Activated CD4-positive, alpha-beta T cell treated with anti-CD3 and anti-CD28 coated beads, Interleukin-2, amount 10 ng/mL, durations not matched to agents 7 days and 5 days (primary cell): ENCODE results near the gene NELL1. TPM values are rescaled to one million over a fixed set of nuclear protein-coding genes. Genes with fewer than 3 reads are reported as not detected.

Experiments used
- CTCF ChIA-PET: fragments of 350-600 bp; sonication (Branson Sonifier 250); formaldehyde crosslinking; loops from one replicate; lab custom pipeline; 2021; ENCODE audit warnings: antibody characterized with exemption; lab: Charles Lee
- POLR2A ChIA-PET: fragments of 350-600 bp; sonication (Branson Sonifier 250); formaldehyde crosslinking; loops from one replicate; lab custom pipeline; 2021; ENCODE audit warnings: antibody characterized with exemption; lab: Charles Lee
- DNase-seq: peaks from one replicate; pipeline ENCODE4 v3.0.0-alpha.2; 2020
- H3K27ac Mint-ChIP-seq: one replicate; pipeline ENCODE4 v1.8.0; 2021; ENCODE audit warnings: mild to moderate bottlenecking, moderate library complexity, mixed read lengths
- H3K27me3 Mint-ChIP-seq: one replicate; pipeline ENCODE4 v1.8.0; 2021; ENCODE audit warnings: mixed read lengths
- H3K36me3 Mint-ChIP-seq: one replicate; pipeline ENCODE4 v1.8.0; 2021; ENCODE audit warnings: low read depth, mixed read lengths
- H3K4me1 Mint-ChIP-seq: one replicate; pipeline ENCODE4 v1.8.0; 2021; ENCODE audit warnings: mixed read lengths
- H3K4me3 Mint-ChIP-seq: one replicate; pipeline ENCODE4 v1.8.0; 2021; ENCODE audit warnings: mild to moderate bottlenecking, moderate library complexity, mixed read lengths
- H3K9me3 Mint-ChIP-seq: one replicate; pipeline ENCODE4 v1.8.0; 2021; ENCODE audit warnings: mixed read lengths
- total RNA-seq, 2 experiments: library from RNA; stranded (reverse); gene quantifications; one replicate each; pipeline ENCODE4 v1.2.3, GENCODE V29; 2021

The NELL1 gene
- total RNA-seq, 2 experiments from 2014 or later, result not detected

DNA sequence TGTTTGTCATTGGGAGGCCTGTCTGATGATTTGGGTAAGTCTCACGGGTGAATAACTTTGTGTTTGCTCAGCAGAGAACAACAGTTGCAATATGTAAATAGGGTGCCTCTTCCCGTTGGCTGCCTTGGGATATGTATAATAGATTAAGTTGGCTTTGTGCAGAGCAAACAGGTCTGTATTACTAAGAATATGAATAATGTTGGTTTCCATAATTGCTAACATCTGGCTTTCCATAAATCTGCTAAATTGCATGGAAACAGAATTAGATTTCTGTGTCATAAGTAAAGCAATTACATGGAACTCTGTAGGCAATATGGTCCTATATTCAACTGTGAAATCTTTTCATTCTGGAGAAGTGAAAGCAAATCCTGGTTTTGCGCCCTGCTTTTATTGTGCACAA lies 887.5 kb downstream of the NELL1 start:
- H3K4me3 Mint-ChIP-seq, result no peak overlapping the region
- H3K27me3 Mint-ChIP-seq, result no peaks in the 10 kb centered on the region
- no peaks in the 10 kb centered on the region for H3K36me3 Mint-ChIP-seq
- H3K4me1 Mint-ChIP-seq, result no peaks in the 10 kb centered on the region
- CTCF ChIA-PET, result no interaction called here
- POLR2A ChIA-PET, result no interaction called here
- no peak for DNase-seq
- H3K27ac Mint-ChIP-seq, result no peak overlapping the region
- H3K9me3 Mint-ChIP-seq, result peaks cover 2% of the 10 kb centered on the region

DNA sequence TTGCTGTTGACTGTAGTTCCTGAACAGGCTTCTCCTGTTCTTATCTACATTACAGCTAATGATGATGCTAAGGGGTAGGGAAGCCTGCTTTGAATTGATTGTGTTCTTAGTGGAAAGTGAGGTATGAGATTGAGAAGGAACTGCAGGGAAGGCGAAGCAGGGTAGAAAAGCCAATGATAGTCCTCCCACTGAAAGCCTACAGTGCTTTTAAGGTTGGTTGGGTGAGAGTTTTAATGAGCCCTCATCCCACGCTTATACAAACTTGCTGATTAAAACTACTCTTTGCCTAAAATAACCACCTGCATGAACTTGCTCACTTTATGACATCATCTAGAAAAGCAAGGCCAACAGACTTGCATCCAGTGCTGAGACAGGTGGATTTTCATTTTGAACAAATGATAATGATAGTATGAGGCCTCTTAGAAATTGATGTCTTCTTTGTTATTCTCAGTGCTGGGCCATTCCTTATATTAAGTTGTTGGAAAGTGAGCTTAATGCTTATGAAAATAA lies 891.1 kb downstream of the NELL1 start:
- CTCF ChIA-PET, result no interaction called here
- Mint-ChIP-seq H3K27me3 (no peaks in the 10 kb centered on the region), H3K9me3 (peaks cover 2% of the 10 kb centered on the region), H3K4me1 (no peaks in the 10 kb centered on the region), H3K36me3 (no peaks in the 10 kb centered on the region), H3K27ac (no peak overlapping the region), H3K4me3 (no peak overlapping the region)
- DNase-seq, result no peak
- POLR2A ChIA-PET, result no interaction called here

DNA sequence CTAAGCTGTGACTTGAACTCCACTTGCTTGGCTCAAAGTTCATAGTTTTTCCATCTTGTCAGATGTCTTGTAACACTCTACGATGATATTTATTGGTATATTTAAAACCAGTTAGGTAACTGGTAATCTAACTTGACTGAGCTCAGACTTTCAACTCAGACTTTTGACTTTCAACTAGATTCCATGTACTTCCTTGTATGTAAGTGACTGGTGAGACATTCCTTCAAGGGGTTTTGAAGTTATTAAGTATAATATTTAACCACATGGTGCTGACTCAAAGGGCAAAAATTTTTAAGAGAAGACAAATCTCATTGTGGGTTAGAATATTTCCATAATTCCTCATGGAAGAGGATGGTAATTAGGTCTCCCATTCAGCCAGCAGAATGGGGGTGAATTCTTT lies 892.2 kb downstream of the NELL1 start:
- ChIA-PET CTCF (interaction anchor here (0.6 kb wide), 1 partner anchor 106 kb away, joined by 3 read pairs; no protein-coding TSS in a partner anchor), POLR2A (no interaction called here)
- Mint-ChIP-seq H3K27ac (no peak overlapping the region), H3K27me3 (no peaks in the 10 kb centered on the region), H3K4me3 (no peak overlapping the region), H3K9me3 (no peaks in the 10 kb centered on the region), H3K36me3 (no peaks in the 10 kb centered on the region), H3K4me1 (no peaks in the 10 kb centered on the region)
- no peak for DNase-seq

DNA sequence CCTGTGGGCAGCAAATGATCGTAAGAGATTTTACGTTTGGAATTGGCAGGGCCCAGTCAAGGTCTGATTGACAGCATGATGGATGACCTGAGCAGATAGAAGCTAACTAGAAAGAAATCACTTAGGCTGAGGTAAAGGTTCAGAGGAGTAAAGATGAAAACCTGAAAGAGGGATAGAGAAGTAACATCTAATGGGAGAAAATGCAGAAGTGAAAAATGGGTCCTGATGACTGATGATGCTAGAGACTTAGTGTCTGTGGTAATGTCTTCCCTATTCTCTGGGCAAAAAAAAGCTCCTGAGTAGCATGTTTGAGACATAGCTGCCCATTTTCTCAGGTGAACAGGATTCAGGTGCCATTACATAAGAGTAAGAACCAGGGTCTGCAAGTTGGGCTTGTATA lies 894.7 kb downstream of the NELL1 start:
- Mint-ChIP-seq H3K4me3 (no peak overlapping the region), H3K4me1 (no peaks in the 10 kb centered on the region), H3K36me3 (no peaks in the 10 kb centered on the region), H3K27me3 (no peaks in the 10 kb centered on the region), H3K27ac (no peak overlapping the region), H3K9me3 (no peaks in the 10 kb centered on the region)
- POLR2A ChIA-PET, result no interaction called here
- DNase-seq, result no peak
- CTCF ChIA-PET, result no interaction called here

DNA sequence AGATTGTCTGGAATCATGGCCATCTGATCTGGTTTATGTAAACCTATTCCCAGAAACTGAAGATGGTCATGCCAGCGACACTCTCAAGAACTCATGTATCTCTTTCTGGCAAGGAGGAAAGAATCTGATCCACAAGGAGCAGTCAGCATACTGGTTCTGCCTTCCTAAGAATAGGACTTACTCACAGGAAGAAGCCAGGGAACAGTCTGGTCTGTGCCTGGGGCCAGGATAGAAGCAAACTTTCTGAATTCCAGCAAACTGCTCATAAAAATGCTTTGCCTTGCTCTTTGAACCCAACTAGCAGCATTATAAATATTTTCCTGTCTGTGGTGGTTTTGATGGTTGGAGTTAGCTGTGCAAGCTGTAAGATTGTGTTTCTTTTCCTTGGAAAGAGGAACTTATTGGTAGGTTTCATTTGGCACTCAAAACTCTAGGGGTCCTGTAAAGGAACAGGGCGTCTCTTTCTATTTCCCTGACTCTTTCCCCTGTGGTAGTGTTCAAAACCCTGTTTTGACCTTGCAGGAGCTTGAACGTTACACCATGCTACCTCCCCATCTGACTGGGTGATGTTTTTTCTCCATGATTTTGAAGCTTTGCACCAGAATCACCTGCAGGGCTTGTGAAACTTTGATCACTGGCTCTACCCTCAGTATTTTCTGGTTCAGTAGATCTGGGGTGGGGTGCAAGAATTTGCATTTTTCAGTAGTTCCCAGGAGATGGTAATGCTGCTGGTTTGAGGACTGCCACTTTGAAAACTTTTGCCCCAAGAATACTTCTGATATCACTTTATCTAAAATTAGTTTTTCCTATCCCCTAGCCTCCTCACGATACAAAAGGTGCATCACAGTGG lies 895.7 kb downstream of the NELL1 start:
- ChIA-PET POLR2A (no interaction called here), CTCF (no interaction called here)
- no peak overlapping the region for H3K27ac Mint-ChIP-seq
- no peaks in the 10 kb centered on the region for H3K36me3 Mint-ChIP-seq
- H3K27me3 Mint-ChIP-seq, result no peaks in the 10 kb centered on the region
- H3K4me3 Mint-ChIP-seq, result no peak overlapping the region
- DNase-seq, result no peak
- no peaks in the 10 kb centered on the region for H3K4me1 Mint-ChIP-seq
- no peaks in the 10 kb centered on the region for H3K9me3 Mint-ChIP-seq

DNA sequence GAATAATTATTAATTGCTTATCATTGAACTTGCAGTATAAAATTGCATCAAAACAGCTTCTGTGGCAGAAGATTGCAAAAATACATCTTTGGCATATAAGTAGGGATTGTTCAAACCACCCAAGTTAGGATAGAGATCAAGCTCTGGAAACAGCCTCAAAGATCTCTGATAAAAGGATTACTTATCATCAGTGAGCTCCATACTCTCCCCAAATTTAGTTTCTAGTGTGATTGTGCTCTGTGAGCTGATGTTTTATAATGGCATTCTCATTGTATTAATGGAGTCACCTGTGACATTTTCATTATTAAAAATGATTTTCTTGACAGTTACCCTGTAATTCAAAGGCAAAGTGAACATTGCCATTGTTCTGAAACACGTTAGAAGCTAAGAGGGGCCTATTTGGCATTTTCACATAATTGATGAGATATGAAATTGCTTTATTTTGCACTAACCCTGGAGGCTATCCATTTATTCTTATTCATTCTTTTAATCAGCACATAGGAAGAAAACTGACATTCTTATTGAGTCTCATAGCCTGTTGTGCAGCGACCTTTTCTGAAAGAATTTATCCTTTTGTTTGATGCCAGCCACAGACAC lies 897.2 kb downstream of the NELL1 start:
- H3K9me3 Mint-ChIP-seq, result no peaks in the 10 kb centered on the region
- H3K27me3 Mint-ChIP-seq, result no peaks in the 10 kb centered on the region
- no peak overlapping the region for H3K4me3 Mint-ChIP-seq
- ChIA-PET CTCF (no interaction called here), POLR2A (no interaction called here)
- DNase-seq, result no peak
- H3K27ac Mint-ChIP-seq, result no peak overlapping the region
- H3K4me1 Mint-ChIP-seq, result no peaks in the 10 kb centered on the region
- H3K36me3 Mint-ChIP-seq, result no peaks in the 10 kb centered on the region

DNA sequence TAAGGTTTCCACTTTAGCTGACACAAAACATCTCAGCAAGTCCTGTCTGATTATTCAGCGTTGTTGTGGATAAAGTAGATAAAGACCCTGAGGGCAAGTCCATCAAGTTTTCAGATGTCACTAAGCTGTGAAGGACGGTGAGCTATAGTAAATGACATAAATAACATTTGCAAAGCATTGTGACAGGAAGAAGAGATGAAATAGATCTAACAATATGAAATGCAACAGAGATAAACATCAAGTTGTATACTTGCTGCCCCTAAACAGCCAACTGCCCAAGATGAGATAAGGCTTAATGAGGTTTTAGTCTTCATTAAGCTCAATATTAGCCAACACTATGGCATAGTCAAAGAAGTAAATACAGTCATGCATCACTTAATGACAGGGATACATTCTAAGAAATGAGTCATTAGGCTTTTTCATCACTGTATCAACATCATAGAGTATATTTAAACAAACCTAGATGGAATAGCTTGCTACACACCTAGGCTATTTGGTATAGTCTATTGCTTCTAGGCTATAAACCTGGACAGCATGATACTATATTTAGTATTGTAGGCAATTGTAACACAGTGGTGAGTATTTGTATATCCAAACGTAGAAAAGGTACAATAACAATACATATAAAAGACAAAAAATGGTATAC lies 898.4 kb downstream of the NELL1 start:
- ChIA-PET CTCF (no interaction called here), POLR2A (no interaction called here)
- Mint-ChIP-seq H3K27ac (no peak overlapping the region), H3K36me3 (no peaks in the 10 kb centered on the region), H3K9me3 (no peaks in the 10 kb centered on the region), H3K27me3 (no peaks in the 10 kb centered on the region), H3K4me3 (no peak overlapping the region), H3K4me1 (no peaks in the 10 kb centered on the region)
- DNase-seq, result no peak

DNA sequence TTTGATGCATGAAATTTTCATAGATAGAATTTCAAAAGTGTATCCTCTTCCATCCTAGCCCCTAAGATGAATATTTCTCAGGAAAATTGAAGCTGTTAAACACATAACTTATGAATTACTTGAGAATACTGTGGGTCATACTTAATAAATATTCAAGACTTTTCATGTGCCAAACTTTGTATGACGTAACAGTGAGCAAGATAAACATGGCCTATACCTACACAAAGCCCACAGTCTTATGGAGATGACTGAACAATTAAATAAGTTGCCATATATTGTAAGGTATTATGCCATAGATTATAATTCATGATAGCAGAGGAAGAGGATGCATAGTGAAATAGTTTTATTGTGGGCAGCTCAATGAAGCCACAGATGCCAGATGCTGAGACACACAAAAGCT lies 902.8 kb downstream of the NELL1 start:
- no peak for DNase-seq
- Mint-ChIP-seq H3K9me3 (no peaks in the 10 kb centered on the region), H3K4me1 (no peaks in the 10 kb centered on the region), H3K27ac (no peak overlapping the region), H3K36me3 (no peaks in the 10 kb centered on the region), H3K4me3 (no peak overlapping the region), H3K27me3 (no peaks in the 10 kb centered on the region)
- ChIA-PET CTCF (no interaction called here), POLR2A (no interaction called here)

DNA sequence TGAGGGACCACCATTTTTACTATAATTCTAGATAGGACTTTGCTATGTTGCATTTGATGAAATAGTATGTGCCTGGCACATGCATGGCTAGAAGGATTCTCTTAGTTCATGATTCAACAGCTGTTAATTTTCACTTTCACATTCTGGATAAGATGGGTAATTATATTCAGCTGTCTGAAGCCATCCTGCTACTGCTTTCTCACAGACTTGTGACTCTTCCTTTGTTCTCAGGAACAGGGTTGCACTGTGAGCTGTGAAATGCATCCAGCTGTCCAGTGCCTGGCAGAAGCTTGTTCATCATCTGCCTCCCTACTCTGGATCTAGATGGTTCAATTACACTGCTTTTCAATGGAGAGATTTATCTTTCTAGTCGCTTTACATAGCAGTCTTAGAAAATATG lies 913.4 kb downstream of the NELL1 start:
- Mint-ChIP-seq H3K9me3 (peaks cover 2% of the 10 kb centered on the region), H3K4me3 (no peak overlapping the region), H3K27ac (no peak overlapping the region), H3K4me1 (no peaks in the 10 kb centered on the region), H3K36me3 (no peaks in the 10 kb centered on the region), H3K27me3 (no peaks in the 10 kb centered on the region)
- ChIA-PET CTCF (no interaction called here), POLR2A (no interaction called here)
- no peak for DNase-seq

DNA sequence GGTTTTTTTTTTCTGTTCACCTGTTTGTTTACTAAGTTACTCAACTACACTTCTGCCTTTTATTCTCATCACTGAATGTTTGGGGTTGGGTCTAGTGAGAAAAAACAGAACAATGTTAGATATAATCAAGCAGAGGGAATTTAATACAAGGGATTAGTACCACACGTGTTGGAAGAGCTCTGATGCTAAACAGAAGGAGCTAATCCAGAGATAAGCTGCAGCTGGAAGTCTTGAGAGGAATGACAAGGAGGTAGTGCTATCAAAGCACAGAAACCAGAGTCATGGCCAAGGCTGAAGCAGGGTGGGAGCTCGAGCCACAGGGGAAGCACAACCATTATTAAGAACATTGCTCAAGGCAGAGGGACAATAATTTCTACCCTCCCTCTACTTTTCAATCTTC lies 919.4 kb downstream of the NELL1 start:
- ChIA-PET CTCF (no interaction called here), POLR2A (no interaction called here)
- Mint-ChIP-seq H3K36me3 (no peaks in the 10 kb centered on the region), H3K4me1 (no peaks in the 10 kb centered on the region), H3K27ac (no peak overlapping the region), H3K9me3 (peaks cover 5% of the 10 kb centered on the region), H3K4me3 (no peak overlapping the region), H3K27me3 (no peaks in the 10 kb centered on the region)
- no peak for DNase-seq

DNA sequence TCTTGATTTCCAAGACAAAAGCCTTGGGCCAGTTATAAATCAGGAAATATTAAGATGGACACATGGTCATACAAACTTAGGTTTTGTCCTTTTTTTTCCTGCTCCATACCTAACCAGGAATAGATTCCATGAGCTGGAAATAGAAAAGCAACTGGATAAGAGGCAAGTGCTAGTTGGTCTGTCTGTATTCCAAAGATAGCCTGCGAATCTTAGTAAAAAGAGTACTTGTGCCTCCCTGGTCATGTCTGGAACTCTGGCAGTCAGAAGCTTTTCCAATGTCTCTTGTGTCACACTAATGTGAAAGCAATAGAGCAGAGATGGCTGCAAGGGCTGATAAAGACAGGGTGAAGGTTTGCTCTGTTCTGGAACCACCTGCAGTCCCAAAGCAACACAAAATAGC lies 933.3 kb downstream of the NELL1 start:
- POLR2A ChIA-PET, result no interaction called here
- Mint-ChIP-seq H3K27me3 (no peaks in the 10 kb centered on the region), H3K36me3 (no peaks in the 10 kb centered on the region), H3K27ac (no peak overlapping the region), H3K9me3 (no peaks in the 10 kb centered on the region), H3K4me1 (no peaks in the 10 kb centered on the region), H3K4me3 (no peak overlapping the region)
- no peak for DNase-seq
- CTCF ChIA-PET, result no interaction called here

DNA sequence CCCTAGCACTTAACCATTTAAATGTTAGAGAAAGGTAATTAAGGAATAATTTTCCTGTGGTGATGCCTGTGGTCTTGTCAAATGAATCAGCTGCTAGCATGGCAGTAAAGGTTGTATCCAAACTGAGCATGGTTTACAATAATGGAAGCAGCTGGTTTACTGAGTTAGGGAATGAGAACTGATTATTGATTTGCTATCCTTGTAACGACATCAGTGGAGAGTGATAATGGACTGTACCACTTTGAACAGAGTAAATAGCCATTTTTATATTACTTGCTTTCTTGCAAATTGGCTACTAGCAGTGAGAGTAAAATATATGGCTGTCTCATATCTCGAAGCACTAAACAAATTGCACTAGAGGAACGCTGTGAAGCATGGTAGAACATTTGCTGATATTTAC lies 934.5 kb downstream of the NELL1 start:
- no peaks in the 10 kb centered on the region for H3K36me3 Mint-ChIP-seq
- no peaks in the 10 kb centered on the region for H3K4me1 Mint-ChIP-seq
- H3K27me3 Mint-ChIP-seq, result no peaks in the 10 kb centered on the region
- POLR2A ChIA-PET, result no interaction called here
- CTCF ChIA-PET, result no interaction called here
- H3K9me3 Mint-ChIP-seq, result no peaks in the 10 kb centered on the region
- no peak overlapping the region for H3K27ac Mint-ChIP-seq
- no peak for DNase-seq
- H3K4me3 Mint-ChIP-seq, result no peak overlapping the region

DNA sequence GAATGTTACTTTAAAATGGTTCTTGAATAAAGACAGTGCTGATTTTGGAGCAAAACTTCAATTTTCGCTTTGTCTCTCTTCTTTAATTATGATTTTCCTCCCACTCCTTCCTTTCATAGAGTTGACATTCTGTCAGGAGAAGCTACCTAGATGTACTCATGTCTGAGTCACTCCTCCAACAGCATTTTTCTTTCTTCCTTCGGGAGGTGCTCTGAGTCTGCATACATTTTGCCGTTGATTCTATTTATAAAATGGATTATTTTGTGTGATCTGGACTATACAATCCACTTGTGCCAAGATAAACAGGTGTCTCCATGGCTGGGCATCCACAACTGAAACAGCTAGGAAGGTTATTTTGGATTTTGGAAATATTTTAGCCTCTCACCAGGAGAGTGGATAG lies 935.2 kb downstream of the NELL1 start:
- ChIA-PET POLR2A (no interaction called here), CTCF (interaction anchor here (0.6 kb wide), 1 partner anchor 123 kb away, joined by 3 read pairs; no protein-coding TSS in a partner anchor)
- no peaks in the 10 kb centered on the region for H3K4me1 Mint-ChIP-seq
- no peak overlapping the region for H3K4me3 Mint-ChIP-seq
- no peak for DNase-seq
- no peak overlapping the region for H3K27ac Mint-ChIP-seq
- H3K9me3 Mint-ChIP-seq, result no peaks in the 10 kb centered on the region
- H3K36me3 Mint-ChIP-seq, result no peaks in the 10 kb centered on the region
- H3K27me3 Mint-ChIP-seq, result no peaks in the 10 kb centered on the region
